ENCODE data around the gene RTEL1.
A peak's percentile ranks its signal among the peaks of the same experiment; 100 is the strongest.
"Not testable (repeated sequence)": the region's sequence is repeated elsewhere in the genome, so short reads cannot be mapped to it uniquely, and the experiment has no call there.

Gene RTEL1

GRCh38 chr20:63640086-63640485 lies 18.0 kb upstream of the RTEL1 start:
- no peak overlapping the region for H3K9ac ChIP-seq (ENCODE audit: low read depth, low read length)
- H3K4me1 ChIP-seq (ENCODE audit: insufficient read depth, low read length), result no peaks in the 10 kb centered on the region
- no peaks in the 10 kb centered on the region for H3K9me3 ChIP-seq (ENCODE audit: control insufficient read depth, insufficient read depth, low read length)
- H3K36me3 ChIP-seq (ENCODE audit: insufficient read depth, low read length), result no peaks in the 10 kb centered on the region

GRCh38 chr20:63640686-63641085 lies 17.4 kb upstream of the RTEL1 start:
- not testable (repeated sequence) for H3K4me1 ChIP-seq (ENCODE audit: insufficient read depth, low read length); H3K36me3 ChIP-seq (ENCODE audit: insufficient read depth, low read length); H3K9me3 ChIP-seq (ENCODE audit: control insufficient read depth, insufficient read depth, low read length); H3K9ac ChIP-seq (ENCODE audit: low read depth, low read length)

GRCh38 chr20:63641146-63641791 lies 16.8 kb upstream of the RTEL1 start:
- Histone ChIP-seq H3K9me3 (ENCODE audit: control insufficient read depth, insufficient read depth, low read length) (no peaks in the 10 kb centered on the region), H3K4me1 (ENCODE audit: insufficient read depth, low read length) (no peaks in the 10 kb centered on the region), H3K9ac (ENCODE audit: low read depth, low read length) (peak overlapping the region; percentile 45; the same call in 1 of the 2 replicates), H3K36me3 (ENCODE audit: insufficient read depth, low read length) (no peaks in the 10 kb centered on the region)

DNA sequence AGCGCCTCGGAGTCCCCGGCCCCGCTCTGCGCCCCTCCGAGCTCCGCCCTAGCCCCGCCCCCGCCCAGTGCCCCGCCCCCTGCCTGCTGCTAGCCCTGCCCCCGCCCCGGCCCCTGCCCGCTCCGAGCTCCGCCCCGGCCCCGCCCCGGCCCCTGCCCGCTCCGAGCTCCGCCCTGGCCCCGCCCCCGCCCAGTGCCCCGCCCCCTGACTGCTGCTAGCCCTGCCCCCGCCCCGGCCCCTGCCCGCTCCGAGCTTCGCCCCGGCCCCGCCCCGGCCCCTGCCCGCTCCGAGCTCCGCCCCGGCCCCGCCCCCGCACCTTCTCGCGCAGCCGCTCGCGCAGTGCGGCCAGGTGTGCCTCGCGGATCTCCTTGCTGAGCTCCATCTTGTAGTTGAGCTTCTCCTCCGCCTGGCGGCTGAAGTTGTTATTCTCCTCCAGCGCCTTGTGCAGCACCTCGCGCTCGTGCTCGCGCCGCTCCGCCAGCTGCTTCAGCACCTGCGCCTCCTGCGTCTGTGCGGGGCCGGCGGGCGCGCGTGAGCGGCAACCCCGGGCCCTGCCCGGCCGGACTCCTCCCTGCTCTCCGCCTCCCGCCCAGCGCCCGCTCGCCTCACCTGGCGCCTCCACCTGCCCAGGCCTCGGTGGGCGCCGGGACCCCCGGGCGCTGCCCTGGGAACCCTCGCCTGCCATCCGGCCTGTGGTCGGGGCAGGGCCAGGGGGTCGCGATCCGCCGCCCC lies 16.2 kb upstream of the RTEL1 start:
- H3K9ac ChIP-seq (ENCODE audit: low read depth, low read length), result peak overlapping the region; percentile 67
- H3K36me3 ChIP-seq (ENCODE audit: insufficient read depth, low read length), result no peaks in the 10 kb centered on the region
- no peaks in the 10 kb centered on the region for H3K4me1 ChIP-seq (ENCODE audit: insufficient read depth, low read length)
- no peaks in the 10 kb centered on the region for H3K9me3 ChIP-seq (ENCODE audit: control insufficient read depth, insufficient read depth, low read length)

DNA sequence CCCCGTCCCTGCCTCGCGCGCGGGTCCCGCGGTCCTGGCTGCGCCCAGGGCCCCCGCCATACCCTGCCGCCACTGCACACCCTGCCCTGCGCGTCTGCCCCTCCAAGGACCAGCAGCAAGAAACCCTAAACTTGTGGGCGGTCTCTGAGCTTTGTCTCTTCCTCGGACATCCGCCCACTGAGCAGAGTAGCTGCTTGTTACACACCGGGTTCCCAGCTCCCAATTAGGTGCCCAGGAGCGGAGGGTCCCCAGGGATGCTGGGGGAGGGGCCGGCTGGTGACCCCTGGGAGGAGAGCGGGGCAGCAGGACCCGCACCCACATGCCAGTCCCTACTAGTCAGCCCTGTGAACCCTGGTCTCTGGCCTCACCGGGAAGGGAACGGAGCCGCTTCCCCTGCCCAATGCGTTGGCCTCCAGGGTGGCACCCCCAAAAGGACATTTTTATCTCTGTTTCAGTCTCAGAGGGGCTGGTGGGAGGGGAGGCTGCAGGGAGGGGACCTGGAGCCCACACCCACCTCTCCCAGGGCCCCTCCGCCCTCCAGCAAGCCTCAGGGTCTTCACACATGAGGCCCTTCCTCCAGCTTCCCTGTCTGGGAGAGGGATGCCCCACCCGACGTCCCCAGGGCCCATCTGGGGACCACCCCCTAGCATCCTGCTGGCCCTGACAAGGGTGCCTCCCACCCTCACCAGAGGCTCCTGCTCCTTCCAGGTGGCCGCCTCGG lies 15.4 kb upstream of the RTEL1 start:
- H3K9ac ChIP-seq (ENCODE audit: low read depth, low read length), result peak overlapping the region; percentile 67
- H3K9me3 ChIP-seq (ENCODE audit: control insufficient read depth, insufficient read depth, low read length), result no peaks in the 10 kb centered on the region
- no peaks in the 10 kb centered on the region for H3K36me3 ChIP-seq (ENCODE audit: insufficient read depth, low read length)
- H3K4me1 ChIP-seq (ENCODE audit: insufficient read depth, low read length), result no peaks in the 10 kb centered on the region

DNA sequence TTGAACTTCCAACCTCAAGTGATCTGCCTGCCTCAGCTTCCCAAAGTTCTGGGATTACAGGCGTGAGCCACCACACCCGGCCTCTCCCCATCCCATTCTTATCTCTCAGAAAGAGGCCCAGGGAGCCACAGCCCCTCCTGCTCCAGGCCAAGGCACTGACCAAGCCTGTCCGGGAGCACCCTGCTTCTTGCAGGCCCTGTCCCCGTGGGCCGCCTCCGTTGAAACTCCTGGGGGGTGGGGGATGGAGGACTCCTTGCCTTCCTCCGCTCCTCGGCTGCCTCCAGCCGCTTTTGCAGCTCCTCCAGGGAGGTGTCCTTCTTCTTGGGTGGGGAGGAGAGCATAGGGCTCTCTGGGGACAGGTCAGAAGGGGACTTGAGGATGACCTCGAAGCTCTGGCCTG lies 14.6 kb upstream of the RTEL1 start:
- Histone ChIP-seq H3K4me1 (ENCODE audit: insufficient read depth, low read length) (no peaks in the 10 kb centered on the region), H3K36me3 (ENCODE audit: insufficient read depth, low read length) (no peaks in the 10 kb centered on the region), H3K9ac (ENCODE audit: low read depth, low read length) (no peak overlapping the region), H3K9me3 (ENCODE audit: control insufficient read depth, insufficient read depth, low read length) (no peaks in the 10 kb centered on the region)

- no peaks in the 10 kb centered on the region for H3K4me1 ChIP-seq (ENCODE audit: insufficient read depth, low read length)
- H3K36me3 ChIP-seq (ENCODE audit: insufficient read depth, low read length), result no peaks in the 10 kb centered on the region
- no peaks in the 10 kb centered on the region for H3K9me3 ChIP-seq (ENCODE audit: control insufficient read depth, insufficient read depth, low read length)
- H3K9ac ChIP-seq (ENCODE audit: low read depth, low read length), result no peak overlapping the region
These were observed 14.2 kb upstream of the RTEL1 start for GRCh38 chr20:63643946-63644345.

- Histone ChIP-seq H3K9me3 (ENCODE audit: control insufficient read depth, insufficient read depth, low read length) (no peaks in the 10 kb centered on the region), H3K36me3 (ENCODE audit: insufficient read depth, low read length) (no peaks in the 10 kb centered on the region), H3K9ac (ENCODE audit: low read depth, low read length) (no peak overlapping the region), H3K4me1 (ENCODE audit: insufficient read depth, low read length) (no peaks in the 10 kb centered on the region)
These were observed 12.9 kb upstream of the RTEL1 start for GRCh38 chr20:63645218-63645617.

GRCh38 chr20:63648190-63648589 lies 9.9 kb upstream of the RTEL1 start:
- no peaks in the 10 kb centered on the region for H3K36me3 ChIP-seq (ENCODE audit: insufficient read depth, low read length)
- peaks cover 3% of the 10 kb centered on the region; the same call in 1 of the 2 replicates for H3K4me1 ChIP-seq (ENCODE audit: insufficient read depth, low read length)
- no peaks in the 10 kb centered on the region for H3K9me3 ChIP-seq (ENCODE audit: control insufficient read depth, insufficient read depth, low read length)
- no peak overlapping the region for H3K9ac ChIP-seq (ENCODE audit: low read depth, low read length)

GRCh38 chr20:63648895-63649589 lies 9.1 kb upstream of the RTEL1 start:
- Histone ChIP-seq H3K36me3 (ENCODE audit: insufficient read depth, low read length) (no peaks in the 10 kb centered on the region), H3K9me3 (ENCODE audit: control insufficient read depth, insufficient read depth, low read length) (no peaks in the 10 kb centered on the region), H3K4me1 (ENCODE audit: insufficient read depth, low read length) (peaks cover 3% of the 10 kb centered on the region; the same call in 1 of the 2 replicates), H3K9ac (ENCODE audit: low read depth, low read length) (no peak overlapping the region)

- H3K36me3 ChIP-seq (ENCODE audit: insufficient read depth, low read length); H3K9ac ChIP-seq (ENCODE audit: low read depth, low read length); H3K9me3 ChIP-seq (ENCODE audit: control insufficient read depth, insufficient read depth, low read length); H3K4me1 ChIP-seq (ENCODE audit: insufficient read depth, low read length): not testable (repeated sequence)
These were observed 7.6 kb upstream of the RTEL1 start for GRCh38 chr20:63650486-63650885.

- peaks cover 9% of the 10 kb centered on the region for H3K4me1 ChIP-seq (ENCODE audit: insufficient read depth, low read length)
These were observed 6.2 kb upstream of the RTEL1 start for GRCh38 chr20:63651942-63652191.

DNA sequence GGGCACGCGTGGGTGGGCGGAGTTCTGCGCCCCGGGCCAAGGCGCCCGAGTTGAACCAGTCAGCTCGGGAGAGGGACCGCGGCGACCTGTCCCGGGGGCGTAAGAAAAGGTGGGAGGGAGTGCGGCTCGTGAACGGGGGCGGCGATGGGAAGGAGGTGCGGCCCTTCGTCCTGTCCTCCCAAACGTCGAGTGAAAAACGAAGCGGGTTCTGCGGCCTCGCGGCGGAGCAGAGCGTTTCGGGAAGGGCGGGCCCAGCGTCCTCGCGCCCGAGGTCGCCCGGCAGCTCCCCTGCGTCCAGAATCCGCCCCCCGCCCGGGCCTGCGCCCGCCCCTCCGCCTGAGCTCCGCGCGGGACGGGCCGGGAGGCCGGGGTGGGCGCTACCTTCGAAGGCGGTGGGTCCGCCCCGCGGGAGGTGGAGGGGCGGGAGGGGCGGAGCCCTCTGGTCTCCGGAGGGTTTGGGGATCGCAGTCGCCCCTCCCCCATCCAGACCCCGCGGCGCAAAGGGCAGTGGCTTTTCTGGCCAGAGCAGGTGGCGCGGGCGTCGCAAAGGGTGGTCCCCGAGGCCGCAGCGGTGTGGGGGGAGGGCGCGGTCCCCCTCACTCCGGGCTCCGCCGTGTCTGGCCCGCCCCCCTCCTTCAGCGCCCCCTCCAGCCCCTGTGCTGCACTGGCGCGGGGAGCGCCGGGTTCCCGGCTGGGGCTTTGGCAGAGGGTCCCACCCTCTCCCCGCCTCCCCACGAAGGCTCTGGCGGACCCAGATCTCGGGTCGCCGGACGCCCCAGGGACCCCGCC lies 5.7 kb upstream of the RTEL1 start:
- Histone ChIP-seq H3K4me1 (ENCODE audit: insufficient read depth, low read length) (peaks cover 9% of the 10 kb centered on the region), H3K36me3 (ENCODE audit: insufficient read depth, low read length) (no peaks in the 10 kb centered on the region), H3K9ac (ENCODE audit: low read depth, low read length) (peak overlapping the region; percentile 71), H3K9me3 (ENCODE audit: control insufficient read depth, insufficient read depth, low read length) (no peaks in the 10 kb centered on the region)

More at GRCh38 chr20:63651942-63652191, 6.2 kb upstream of the RTEL1 start:
- Histone ChIP-seq H3K36me3 (ENCODE audit: insufficient read depth, low read length) (no peaks in the 10 kb centered on the region), H3K9ac (ENCODE audit: low read depth, low read length) (peak overlapping the region; percentile 71; the same call in 1 of the 2 replicates), H3K9me3 (ENCODE audit: control insufficient read depth, insufficient read depth, low read length) (no peaks in the 10 kb centered on the region)

All from ES-I3 (cell line).